Testis (tissue), 5 donors: Measurements from ENCODE around the gene ANXA4. TPM values are rescaled to one million over a fixed set of nuclear protein-coding genes. Genes with fewer than 3 reads are reported as not detected.

ENCODE experiments used
- DNase-seq: peaks from one replicate; pipeline ENCODE4 v3.0.0-alpha.2; 2019
- H3K27ac ChIP-seq, 2 donors: fragments of 200-600 bp; sonication (generic); one replicate each; pipeline ENCODE4 v1.5.1; 2019
- H3K27me3 ChIP-seq: fragments of 200-600 bp; sonication (generic); one replicate; pipeline ENCODE4 v1.5.1; 2019
- H3K36me3 ChIP-seq: fragments of 200-600 bp; sonication (generic); one replicate; pipeline ENCODE4 v1.5.1; 2017; ENCODE audit warnings: low read depth; ENCODE audit errors: missing control alignments
- H3K4me1 ChIP-seq: fragments of 200-600 bp; sonication (generic); one replicate; pipeline ENCODE4 v1.5.1; 2019
- H3K4me3 ChIP-seq, 2 donors: fragments of 200-600 bp; sonication (generic); one replicate each; pipeline ENCODE4 v1.5.1; 2017 to 2019
- H3K9me3 ChIP-seq: fragments of 200-600 bp; sonication (generic); one replicate; pipeline ENCODE4 v1.5.1; 2017
- CTCF ChIP-seq, 3 experiments: fragments of 450-650 bp in 2 of 3; fragments of 200-600 bp in 1 of 3; sonication (generic) in 1 of 3; IDR thresholded peaks; one replicate each; pipeline ENCODE4 v1.5.1; 2016 to 2019; ENCODE audit warnings: antibody characterized with exemption in 3 of 3, mild to moderate bottlenecking in 2 of 3, moderate library complexity in 1 of 3
- POLR2A ChIP-seq: fragments of 450-650 bp; IDR thresholded peaks from one replicate; pipeline ENCODE4 v1.6.1; 2017; ENCODE audit warnings: antibody characterized with exemption, mild to moderate bottlenecking, moderate library complexity
- WGBS, 2 donors: methylation state at CpG; one replicate each; pipeline ENCODE4 v1.1.5; 2018; 5-methylcytosine and 5-hydroxymethylcytosine counted together
- intact Hi-C: fragments of 100-400 bp; cut with DNase I; formaldehyde crosslinking; loops from one replicate; pipeline ENCODE4 v1.15.1; 2023; ENCODE audit warnings: low total_unique reads
- long read RNA-seq, 2 donors: transcript quantifications; one replicate each; lab custom pipeline, GENCODE V29; 2026
- polyA plus RNA-seq: library from polyadenylated mRNA; stranded (reverse); fragments of 350-450 nt; fragmentation: Illumina TruSeq; extraction: RNeasy Lipid Tissue Mini Kit (QIAGEN cat#74804); gene quantifications from one replicate; pipeline ENCODE4 v1.2.3, GENCODE V29; 2014; ENCODE audit warnings: low read depth, low replicate concordance; ENCODE audit not compliant: insufficient read depth
- total RNA-seq, 2 donors: library from RNA; depleted of rRNA; stranded (reverse); fragments of >200 nt; gene quantifications; one replicate each; pipeline ENCODE4 v1.2.3, GENCODE V29; 2016

The ANXA4 gene
- total RNA-seq, result 10 to 100 TPM; 27.1 to 30.2 TPM
- polyA plus RNA-seq, result 71.2 TPM
- long read RNA-seq, donor 1, full-length matches to known transcripts, result 9 of 31 reads
- long read RNA-seq, donor 1, partial matches to known transcripts, result 17 of 31 reads
- long read RNA-seq, donor 1, other reads (novel, unspliced or antisense), result 5 of 31 reads
- long read RNA-seq, donor 2, transcript ANXA4-201 (13 exons, 2,799 nt), result major isoform, 5 of 5 reads
- long read RNA-seq, donor 2, partial matches to known transcripts, result 0 of 5 reads
- long read RNA-seq, donor 2, other reads (novel, unspliced or antisense), result 0 of 5 reads

- Histone ChIP-seq H3K36me3 (no peaks in the 10 kb centered on the region), H3K9me3 (no peaks in the 10 kb centered on the region), H3K4me1 (peaks cover 7% of the 10 kb centered on the region), H3K4me3 (peak within 1 kb of the TSS; percentile 87 to 94), H3K27me3 (no peaks in the 10 kb centered on the region), H3K27ac (peak within 1 kb of the TSS; percentile 94 to 96)
- no peak for TF ChIP-seq POLR2A
- no peak for TF ChIP-seq CTCF (IDR thresholded peaks at IDR 0.05)
- WGBS, 2 donors, result 0% methylated on average over 24 to 64 of the region's 75 CpGs
- DNase-seq, result peak; percentile 90
- intact Hi-C loops, result no loop called here
Measured at GRCh38 chr2:69741575-69742321, at the start of gene ANXA4. ANXA4 (plus strand) TSS chr2:69742134; CDS start chr2:69781566, 39,432 bp downstream.

GRCh38 chr2:69692424-69692823 is 49.5 kb upstream of the ANXA4 start:
- intact Hi-C loops, result no loop called here

DNA sequence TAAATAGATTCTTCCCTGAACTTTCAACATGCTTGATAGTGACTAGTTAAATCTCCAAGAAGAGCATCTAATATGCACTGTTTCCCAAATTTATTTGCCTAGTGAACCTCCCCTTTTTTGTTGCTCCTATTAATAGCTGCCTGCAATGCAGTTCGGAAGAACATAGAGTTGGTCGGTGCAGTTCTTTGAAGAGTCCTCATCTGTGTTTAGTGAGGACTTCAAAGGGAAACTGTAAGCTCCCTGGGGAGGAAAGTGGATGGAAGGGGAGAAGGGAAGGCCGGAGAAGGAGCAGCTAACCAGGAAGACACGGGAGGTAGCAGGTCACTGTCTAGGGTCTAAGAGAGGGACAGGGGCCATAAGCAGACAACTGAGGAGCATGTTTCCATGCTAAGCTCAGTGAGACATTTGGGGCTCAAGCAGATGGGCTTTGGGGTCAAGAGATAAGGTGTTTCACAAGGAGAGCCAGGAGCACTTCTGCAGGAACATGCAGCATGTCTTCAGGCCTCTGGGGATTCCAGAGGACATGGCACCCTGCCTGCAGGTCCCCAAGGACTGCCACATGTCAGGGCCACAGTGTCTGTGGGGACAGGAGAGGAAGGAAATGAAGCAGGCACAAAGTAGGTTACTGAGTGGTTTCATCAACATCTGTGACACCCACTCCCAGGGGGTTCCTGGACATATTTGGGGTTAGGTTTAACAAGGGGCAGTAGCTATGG is 48.7 kb upstream of the ANXA4 start:
- H3K36me3 ChIP-seq, result no peaks in the 10 kb centered on the region
- no peak overlapping the region for H3K27ac ChIP-seq
- no peaks in the 10 kb centered on the region for H3K4me1 ChIP-seq
- WGBS, 2 donors, result 71% methylated on average over 4 of the region's 4 CpGs
- no peaks in the 10 kb centered on the region for H3K27me3 ChIP-seq
- H3K4me3 ChIP-seq, result no peak overlapping the region
- DNase-seq, result no peak
- intact Hi-C loops, result no loop called here
- TF ChIP-seq POLR2A (no peak), CTCF (IDR thresholded peaks at IDR 0.05) (no peak)
- H3K9me3 ChIP-seq, result no peaks in the 10 kb centered on the region

More at GRCh38 chr2:69692424-69692823, 49.5 kb upstream of the ANXA4 start:
- Histone ChIP-seq H3K27me3 (no peaks in the 10 kb centered on the region), H3K4me1 (no peaks in the 10 kb centered on the region), H3K36me3 (no peaks in the 10 kb centered on the region), H3K4me3 (no peak overlapping the region), H3K9me3 (no peaks in the 10 kb centered on the region), H3K27ac (no peak overlapping the region)
- WGBS, 2 donors, result 88 to 96% methylated on average over 2 of the region's 2 CpGs
- DNase-seq, result no peak
- TF ChIP-seq POLR2A (no peak), CTCF (IDR thresholded peaks at IDR 0.05) (no peak)

GRCh38 chr2:69693775-69694450 is 48.0 kb upstream of the ANXA4 start:
- no peaks in the 10 kb centered on the region for H3K36me3 ChIP-seq
- no peaks in the 10 kb centered on the region for H3K9me3 ChIP-seq
- no peak overlapping the region for H3K4me3 ChIP-seq
- H3K27ac ChIP-seq, result no peak overlapping the region
- TF ChIP-seq CTCF (IDR thresholded peaks at IDR 0.05) (no peak), POLR2A (no peak)
- H3K27me3 ChIP-seq, result no peaks in the 10 kb centered on the region
- WGBS, 2 donors, result 92 to 93% methylated on average over 6 of the region's 6 CpGs
- H3K4me1 ChIP-seq, result no peaks in the 10 kb centered on the region
- DNase-seq, result no peak
- intact Hi-C loops, result no loop called here
